Choroid plexus epithelial cell (primary cell): ENCODE data around the gene BRAP.
"Not testable (repeated sequence)": the region's sequence is repeated elsewhere in the genome, so short reads cannot be mapped to it uniquely, and the experiment has no call there.

ENCODE experiments used
- DNase-seq: peaks from one replicate; pipeline ENCODE4 v3.0.0-alpha.2; 2010; ENCODE audit warnings: low read depth
- H3K4me3 ChIP-seq: 2 replicates; pipeline ENCODE4 v1.5.1; 2011; ENCODE audit warnings: low read depth, mild to moderate bottlenecking, control low read depth, low read length, moderate library complexity
- CTCF ChIP-seq: conservative IDR thresholded peaks from 2 replicates; pipeline ENCODE4 v1.5.1; 2011; ENCODE audit warnings: low read depth, mild to moderate bottlenecking, control low read depth, inconsistent platforms, low read length, moderate library complexity

The BRAP gene

GRCh38 chr12:111653596-111653995 is 32.2 kb downstream of the BRAP start:
- TF ChIP-seq CTCF = no peak

GRCh38 chr12:111652530-111652929 is 33.2 kb downstream of the BRAP start:
- DNase-seq = not testable (repeated sequence)

More at GRCh38 chr12:111653596-111653995, 32.2 kb downstream of the BRAP start:
- no peak for DNase-seq
- no peak overlapping the region for H3K4me3 ChIP-seq

GRCh38 chr12:111650912-111651311 is 34.8 kb downstream of the BRAP start:
- H3K4me3 ChIP-seq = no peak overlapping the region
- no peak for DNase-seq
- no peak for TF ChIP-seq CTCF

More at GRCh38 chr12:111652530-111652929, 33.2 kb downstream of the BRAP start:
- H3K4me3 ChIP-seq = not testable (repeated sequence)

GRCh38 chr12:111645433-111645832 is 40.3 kb downstream of the BRAP start:
- TF ChIP-seq CTCF = no peak
- peak; percentile 59 for DNase-seq

GRCh38 chr12:111643427-111643826 is 42.3 kb downstream of the BRAP start:
- no peak for TF ChIP-seq CTCF

More at GRCh38 chr12:111645433-111645832, 40.3 kb downstream of the BRAP start:
- H3K4me3 ChIP-seq = no peak overlapping the region

GRCh38 chr12:111642681-111643426 is 42.9 kb downstream of the BRAP start:
- H3K4me3 ChIP-seq = no peak overlapping the region
- TF ChIP-seq CTCF = peak; percentile 57
- DNase-seq = no peak

More at GRCh38 chr12:111643427-111643826, 42.3 kb downstream of the BRAP start:
- H3K4me3 ChIP-seq = no peak overlapping the region
- peak; percentile 63 for DNase-seq

GRCh38 chr12:111640506-111640905 is 45.2 kb downstream of the BRAP start:
- DNase-seq = no peak
- no peak for TF ChIP-seq CTCF
- H3K4me3 ChIP-seq = no peak overlapping the region
